ENCODE results near the gene FAF2.

Gene FAF2

DNA sequence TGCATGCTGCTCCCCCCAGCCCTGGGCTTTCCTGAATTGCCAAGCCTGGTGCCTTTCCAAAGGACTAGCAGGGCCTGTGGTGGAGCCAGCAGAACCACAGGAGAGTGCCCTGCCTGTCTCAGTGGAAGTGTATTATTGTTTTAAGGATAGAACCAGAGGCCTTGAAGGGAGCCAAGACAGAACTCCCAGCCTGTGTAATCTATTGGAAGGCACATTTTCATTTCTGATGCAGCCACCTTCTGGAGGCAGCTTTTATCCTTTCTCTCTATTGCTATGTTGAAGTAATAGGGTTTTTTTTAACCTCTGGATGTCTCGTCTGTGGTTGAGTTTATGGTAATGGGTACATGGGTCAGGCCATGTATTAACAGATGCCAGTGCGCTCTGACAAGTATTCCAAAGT lies 59.7 kb downstream of the FAF2 start:
- DNase-seq (ENCODE audit: low spot score), result no peak

DNA sequence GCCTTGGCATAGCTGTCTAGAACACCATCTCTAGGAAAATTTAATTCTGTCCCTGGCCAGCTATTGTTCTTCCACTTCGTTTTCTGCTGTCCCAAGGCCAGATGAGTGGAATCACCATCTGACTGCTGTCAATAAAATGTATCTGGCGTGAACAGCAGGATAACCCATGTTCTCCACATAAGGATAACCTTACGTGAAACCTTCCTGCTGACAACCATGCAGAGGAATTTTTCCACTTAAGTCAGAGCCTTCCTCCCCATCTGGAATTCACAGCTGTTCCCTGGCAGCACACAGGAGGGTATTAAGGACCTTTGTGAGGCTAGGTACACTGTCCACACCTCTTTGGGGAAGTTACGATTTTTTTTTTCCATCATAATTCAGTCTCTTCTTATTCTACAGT lies 60.4 kb downstream of the FAF2 start:
- no peak for DNase-seq (ENCODE audit: low spot score)

DNA sequence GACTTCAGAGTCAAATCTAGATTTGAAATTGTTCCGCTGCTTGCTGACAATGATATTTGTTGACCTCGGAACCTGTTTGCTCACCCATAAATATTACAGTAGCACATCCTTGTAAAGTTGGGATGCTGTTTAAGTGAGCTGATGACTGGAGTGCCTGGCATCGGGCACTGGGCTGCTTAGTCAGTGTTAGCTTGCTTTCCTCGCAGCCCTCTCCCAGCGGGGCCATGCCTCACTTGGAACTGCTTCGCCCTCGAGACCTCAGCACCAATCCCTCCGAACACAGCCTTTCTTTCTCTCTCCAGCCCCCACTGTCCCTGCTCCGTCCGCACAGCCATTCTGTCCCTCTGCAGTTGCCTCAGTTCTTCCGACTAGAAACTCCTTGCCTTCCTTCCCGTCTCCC lies 65.6 kb downstream of the FAF2 start:
- DNase-seq (ENCODE audit: low spot score), result no peak

DNA sequence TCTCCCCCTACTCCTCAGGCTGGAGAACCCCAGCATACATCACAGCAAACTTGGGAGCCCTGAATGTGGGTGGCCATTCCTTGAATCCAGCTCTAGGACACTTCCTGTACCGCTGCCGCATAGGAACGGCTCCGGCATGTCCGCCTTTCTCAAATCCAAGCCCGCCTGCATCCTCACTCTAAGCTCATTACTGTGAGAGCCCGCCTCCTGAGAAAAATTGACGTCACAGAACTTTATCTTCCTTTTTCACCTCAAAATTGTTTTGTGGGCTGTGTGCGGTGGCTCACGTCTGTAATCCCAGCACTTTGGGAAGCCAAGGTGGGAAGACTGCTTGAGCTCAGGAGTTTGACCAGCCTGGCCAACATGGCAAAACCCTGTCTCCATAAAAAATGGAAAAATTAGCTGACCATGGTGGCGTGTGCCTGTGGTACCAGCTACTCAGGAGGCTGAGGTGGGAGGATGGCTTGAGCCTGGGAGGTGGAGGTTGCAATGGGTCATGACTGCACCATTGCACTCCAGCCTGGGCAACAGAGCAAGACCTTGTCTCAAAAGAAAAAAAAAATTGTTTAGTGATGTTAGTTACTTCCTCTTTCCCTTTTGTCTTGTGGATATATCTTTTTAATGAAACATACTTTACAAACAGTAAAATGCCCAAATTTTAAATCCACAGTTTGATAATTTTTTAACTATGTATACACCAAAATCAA lies 66.2 kb downstream of the FAF2 start:
- DNase-seq (ENCODE audit: low spot score), result no peak

DNA sequence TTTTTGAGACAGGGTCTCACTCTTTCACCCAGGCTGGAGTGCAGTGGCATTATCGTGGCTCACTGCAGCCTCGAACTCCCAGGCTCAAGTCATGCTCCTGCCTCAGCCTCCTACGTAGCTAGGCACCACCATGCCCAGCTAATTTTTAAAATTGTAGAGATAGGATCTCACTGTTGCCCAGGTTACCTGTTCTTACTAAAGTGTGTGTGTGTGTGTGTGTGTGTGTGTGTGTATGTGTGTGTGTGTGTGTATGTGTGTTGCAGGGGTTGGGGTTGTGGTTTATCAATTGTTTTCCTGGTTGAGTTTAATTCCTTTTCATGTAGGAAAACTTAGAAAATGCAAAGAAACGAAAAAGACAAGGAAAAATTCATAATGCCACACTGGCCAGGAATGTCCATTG lies 67.2 kb downstream of the FAF2 start:
- no peak for DNase-seq (ENCODE audit: low spot score)

DNA sequence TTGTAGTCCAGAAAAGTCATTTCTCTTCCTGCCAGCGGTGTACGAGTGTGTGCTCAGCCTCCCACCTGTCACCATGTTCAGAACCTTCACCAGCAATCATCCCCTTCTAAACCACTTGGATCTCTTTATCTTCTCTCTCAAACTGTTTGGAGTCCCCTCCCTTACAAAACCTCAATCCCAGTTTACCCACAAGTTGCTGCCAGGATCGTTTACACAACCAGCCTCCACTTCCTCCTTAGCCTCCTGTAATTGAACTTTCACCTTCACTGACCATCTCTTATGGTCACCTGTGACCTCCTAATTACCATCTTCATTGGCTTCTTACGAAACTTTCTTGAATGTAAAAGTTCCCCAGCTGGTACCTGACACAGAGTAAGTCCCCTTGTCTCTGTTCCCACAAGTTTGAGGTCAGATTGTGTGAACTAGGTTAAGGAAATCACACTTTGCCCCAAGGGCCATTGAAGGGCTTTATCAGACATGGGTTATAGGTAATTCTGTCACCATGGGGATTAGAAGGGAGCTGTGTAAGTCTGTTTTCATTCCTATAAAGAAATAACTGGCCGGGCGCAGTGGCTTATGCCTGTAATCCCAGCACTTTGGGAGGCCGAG lies 69.0 kb downstream of the FAF2 start:
- DNase-seq (ENCODE audit: low spot score), result no peak

DNA sequence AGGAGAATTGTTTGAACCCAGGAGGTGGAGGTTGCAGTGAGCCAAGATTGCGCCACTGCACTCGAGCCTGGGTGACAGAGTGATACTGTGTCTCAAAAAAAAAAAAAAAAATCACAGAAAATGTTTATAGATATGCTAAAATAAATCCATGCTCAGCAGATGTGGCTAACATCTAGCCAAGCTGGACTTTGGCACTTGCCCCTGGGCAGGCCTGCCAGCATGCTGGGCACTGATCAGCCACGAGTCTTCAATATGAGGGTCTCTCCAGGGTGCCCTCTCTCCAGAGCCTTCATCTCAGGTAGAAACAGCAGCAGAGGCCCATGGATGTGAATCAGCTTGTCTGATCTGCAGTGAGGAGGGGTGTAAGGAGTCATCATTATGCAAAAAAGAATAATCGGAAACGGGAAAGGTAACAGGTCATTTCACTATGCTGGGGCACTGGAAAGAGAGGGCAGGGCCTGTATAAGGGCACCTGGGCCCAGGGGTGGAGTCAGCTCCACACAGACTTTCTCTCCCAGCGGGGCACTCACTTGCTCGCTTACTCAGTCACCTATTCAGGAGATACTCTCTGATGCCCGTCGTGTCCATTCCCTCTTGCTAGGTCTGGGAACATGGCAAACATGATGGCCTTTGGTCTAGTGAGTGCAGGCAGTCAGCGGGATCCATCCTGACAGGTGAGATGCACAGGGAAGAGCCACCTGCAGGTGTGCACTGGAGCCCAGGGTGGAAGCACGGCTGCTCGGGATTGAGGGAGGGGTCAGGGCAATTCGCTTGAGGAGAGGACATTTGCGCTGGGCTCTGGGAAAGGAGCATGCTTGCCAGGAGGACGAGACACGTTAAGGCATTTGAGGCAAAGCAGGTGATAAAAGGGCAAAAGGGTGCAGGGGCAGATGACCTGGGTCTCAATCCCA lies 71.9 kb downstream of the FAF2 start:
- DNase-seq (ENCODE audit: low spot score), result no peak

- DNase-seq (ENCODE audit: low spot score), result no peak
Measured at GRCh38 chr5:176521286-176521685, 73.1 kb downstream of the FAF2 start.

GRCh38 chr5:176521699-176522263 lies 73.6 kb downstream of the FAF2 start:
- no peak for DNase-seq (ENCODE audit: low spot score)

DNA sequence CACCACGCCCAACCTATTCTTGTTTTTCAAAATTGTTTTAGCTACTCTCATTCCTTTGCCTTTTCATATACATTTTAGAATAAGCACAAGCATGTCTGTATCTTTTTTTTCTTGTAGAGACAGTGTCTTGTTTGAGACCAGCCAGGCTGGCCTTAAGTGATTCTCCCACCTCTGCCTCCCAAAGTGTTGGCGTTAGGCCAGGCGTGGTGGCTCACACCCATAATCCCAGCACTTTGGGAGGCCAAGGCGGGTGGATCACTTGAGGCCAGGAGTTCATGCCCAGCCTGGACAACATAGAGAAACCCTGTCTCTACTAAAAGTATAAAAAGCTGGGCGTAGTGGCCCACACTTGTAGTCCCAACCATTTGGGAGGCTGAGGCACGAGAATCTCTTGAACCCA lies 76.0 kb downstream of the FAF2 start:
- no peak for DNase-seq (ENCODE audit: low spot score)

DNA sequence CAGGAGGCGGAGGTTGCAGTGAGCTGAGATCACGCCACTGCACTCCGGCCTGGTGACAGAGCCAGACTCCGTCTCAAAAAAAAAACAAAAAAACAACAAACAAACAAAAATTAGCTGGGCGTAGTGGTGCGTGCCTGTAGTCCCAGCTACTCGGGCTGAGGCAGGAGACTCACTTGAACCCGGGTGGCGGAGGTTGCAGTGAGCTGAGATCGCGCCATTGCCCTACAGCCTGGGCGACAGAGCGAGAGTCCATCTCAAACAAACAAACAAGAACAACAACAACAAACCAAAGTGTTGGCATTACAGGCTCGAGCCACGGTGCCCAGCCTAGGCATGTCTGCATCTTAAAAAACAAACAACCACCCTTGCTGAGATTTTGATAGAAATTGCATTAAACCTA lies 76.8 kb downstream of the FAF2 start:
- DNase-seq (ENCODE audit: low spot score), result no peak

GRCh38 chr5:176525677-176526076 lies 77.5 kb downstream of the FAF2 start:
- DNase-seq (ENCODE audit: low spot score), result no peak

- DNase-seq (ENCODE audit: low spot score), result no peak
Measured at GRCh38 chr5:176526462-176526861, 78.3 kb downstream of the FAF2 start.

DNA sequence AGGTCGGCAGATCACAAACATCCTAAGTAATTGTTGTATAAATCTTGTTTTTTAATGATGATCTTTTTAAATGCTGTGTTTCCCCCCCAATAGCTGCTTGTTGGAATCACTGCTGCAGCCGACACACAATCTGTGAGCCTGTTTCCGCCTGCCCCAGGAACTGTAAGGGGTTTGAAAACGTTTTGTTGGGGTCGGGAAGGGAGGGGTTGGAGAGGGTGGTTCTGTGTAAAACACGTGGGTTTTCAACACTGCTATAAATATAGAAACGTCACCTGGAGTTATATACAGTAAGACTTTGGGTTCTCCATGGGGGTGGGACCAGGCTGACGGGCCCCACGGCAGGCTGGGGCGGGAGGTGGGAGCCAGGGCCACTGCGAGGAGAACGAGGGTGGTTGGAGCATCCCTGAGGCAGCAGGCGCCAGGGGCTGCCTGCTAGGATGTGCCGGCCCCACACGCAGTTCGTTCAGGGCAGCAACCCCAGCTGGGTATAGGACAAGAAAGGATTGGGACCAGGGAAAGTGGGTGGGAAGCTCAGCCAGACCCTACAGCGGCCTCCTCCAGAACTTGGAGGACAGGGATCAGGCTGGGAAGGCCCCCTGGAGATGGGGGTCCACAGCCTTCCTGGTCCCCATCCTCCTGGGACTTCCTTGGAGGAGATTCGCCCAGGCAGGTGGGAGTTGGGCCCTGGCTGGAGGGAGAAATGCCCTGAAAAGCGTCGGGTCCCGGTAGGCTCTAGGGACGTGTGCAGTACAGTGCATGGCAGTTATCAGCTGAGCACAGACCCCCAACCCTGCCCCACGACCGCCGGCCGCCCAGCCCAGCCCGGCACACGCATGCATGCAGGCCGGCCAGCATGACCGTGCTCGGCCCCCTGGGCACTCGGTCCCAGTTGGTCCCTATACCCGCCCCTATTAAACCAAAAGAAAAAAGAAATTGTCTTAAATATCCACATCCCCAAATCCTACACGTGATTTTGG lies 79.3 kb downstream of the FAF2 start:
- no peak for DNase-seq (ENCODE audit: low spot score)

DNA sequence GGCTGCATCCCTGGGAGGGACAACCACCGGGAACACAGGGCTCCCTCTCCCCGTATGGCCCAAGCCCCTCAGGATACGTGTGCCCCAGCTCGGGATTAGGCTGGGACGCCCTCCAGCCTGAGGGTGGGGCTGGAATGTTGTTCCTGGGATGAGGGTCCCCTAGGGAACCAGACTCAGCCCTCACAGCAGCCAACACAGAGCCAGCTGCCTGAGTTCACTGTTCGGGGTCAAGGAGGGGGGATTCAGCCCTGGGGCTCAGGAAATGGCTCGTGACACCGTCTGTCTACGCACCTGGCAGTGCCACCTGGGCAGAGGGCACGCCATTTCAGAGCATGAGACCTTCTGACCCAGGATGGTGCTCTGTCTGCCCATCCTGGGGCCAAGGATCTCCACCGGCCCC lies 80.1 kb downstream of the FAF2 start:
- DNase-seq (ENCODE audit: low spot score), result no peak

- no peak for DNase-seq (ENCODE audit: low spot score)
Measured at GRCh38 chr5:176528761-176529115, 80.6 kb downstream of the FAF2 start.

DNA sequence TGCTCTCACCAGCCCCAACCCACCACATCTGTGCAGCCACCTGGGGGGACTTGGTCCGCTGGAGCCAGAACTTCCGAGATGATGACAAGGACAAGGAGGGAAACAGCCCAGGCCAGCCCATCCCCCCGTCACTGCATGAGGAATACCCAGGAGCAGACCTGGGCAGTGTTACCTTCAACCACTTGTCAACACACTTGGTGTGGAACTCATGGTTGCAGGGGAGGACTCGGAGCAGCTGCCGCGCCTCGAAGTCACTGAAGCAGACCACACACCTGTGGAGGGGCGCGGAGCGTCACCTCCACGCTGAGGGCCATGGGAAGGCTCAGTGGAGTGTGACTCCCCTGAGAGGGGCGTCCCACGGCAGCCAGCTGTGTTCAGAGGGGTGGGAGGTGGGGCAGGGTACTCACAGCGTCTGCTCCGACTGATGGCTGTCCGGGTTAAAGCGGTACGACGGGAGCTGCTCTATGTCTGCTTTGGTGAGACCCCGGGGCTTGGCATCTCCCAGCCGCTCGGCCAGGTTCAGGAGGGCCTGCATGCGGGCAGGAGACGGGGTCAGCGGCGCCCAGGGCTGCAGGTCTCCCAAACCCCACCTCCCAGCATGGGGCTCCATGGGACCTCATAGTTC lies 81.0 kb downstream of the FAF2 start:
- no peak for DNase-seq (ENCODE audit: low spot score)

DNA sequence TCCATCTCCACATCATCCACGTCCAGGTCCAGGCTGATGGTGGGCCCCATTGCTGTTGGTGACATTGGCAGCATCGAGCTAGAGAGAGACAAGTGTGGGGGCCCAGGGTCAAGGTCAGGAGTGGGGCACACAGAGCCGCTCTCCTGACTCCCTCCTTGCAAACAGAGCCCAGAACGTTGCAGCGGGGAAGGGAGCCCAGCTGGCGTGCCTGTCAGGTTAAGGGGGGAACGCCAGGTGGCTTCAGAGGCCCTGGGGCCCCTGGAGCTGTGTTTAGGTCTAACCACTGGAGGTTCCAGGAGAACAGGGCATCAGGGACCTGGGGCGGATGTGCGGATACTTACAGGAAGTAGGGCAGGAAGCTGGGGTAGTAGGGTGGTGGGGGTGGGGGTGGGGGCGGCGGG lies 81.6 kb downstream of the FAF2 start:
- no peak for DNase-seq (ENCODE audit: low spot score)

GRCh38 chr5:176530393-176530982 lies 82.3 kb downstream of the FAF2 start:
- DNase-seq (ENCODE audit: low spot score), result no peak

DNA sequence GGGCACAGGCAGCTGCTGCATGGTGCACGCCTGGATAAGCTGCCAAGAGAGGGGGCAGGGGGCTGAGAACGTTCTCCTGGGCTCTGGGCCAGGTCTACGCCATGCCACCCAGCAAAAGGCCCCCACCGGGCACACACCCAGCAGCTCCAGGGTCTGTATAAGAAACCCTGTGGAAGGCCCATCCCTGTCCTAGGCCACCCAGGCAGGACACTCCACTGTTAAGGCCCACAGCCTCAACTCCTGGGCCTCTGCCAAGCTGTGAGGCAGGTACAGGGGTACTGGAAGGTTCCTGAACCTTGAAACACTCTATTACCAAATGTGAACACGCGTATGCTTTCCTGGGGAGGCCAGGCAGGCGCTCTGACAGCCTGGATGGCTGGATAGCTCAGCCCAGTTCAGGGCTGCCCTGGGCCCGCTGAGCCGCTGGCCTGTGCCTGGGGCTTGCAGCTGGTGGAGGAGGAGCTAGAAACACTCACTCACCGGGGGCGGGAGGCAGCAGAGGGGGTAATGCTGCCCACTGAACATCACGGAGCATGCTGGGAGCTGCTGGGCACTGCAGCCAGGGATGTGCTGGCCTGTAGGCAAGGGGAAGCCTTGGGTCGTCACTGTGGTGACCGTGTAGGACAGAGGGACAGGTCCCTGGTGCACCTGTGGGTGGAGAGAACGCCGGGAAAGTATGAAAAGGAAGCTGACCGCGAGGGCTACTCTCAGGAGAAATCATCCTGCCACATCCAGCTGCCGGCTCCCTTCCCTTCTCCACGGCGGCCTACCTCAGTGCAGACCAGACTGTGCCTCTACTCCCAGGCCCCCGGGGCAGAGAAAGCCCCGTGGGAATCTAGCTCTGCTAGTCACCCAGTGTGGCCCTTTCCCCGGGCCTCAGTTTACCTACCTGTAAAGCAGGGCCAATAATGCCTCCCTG lies 83.1 kb downstream of the FAF2 start:
- no peak for DNase-seq (ENCODE audit: low spot score)

Data from AG08395 (cell line).